ENCODE data around the gene C10orf143. TPM values are rescaled to one million over a fixed set of nuclear protein-coding genes. Genes with fewer than 3 reads are reported as not detected.
A peak's percentile ranks its signal among the peaks of the same experiment; 100 is the strongest.

C10orf143 gene
- 3.6 and 3.7 TPM in 2 replicates for total RNA-seq
- long read RNA-seq, partial matches to known transcripts, result 1 of 5 reads
- long read RNA-seq, other reads (novel, unspliced or antisense), result 3 of 5 reads

DNA sequence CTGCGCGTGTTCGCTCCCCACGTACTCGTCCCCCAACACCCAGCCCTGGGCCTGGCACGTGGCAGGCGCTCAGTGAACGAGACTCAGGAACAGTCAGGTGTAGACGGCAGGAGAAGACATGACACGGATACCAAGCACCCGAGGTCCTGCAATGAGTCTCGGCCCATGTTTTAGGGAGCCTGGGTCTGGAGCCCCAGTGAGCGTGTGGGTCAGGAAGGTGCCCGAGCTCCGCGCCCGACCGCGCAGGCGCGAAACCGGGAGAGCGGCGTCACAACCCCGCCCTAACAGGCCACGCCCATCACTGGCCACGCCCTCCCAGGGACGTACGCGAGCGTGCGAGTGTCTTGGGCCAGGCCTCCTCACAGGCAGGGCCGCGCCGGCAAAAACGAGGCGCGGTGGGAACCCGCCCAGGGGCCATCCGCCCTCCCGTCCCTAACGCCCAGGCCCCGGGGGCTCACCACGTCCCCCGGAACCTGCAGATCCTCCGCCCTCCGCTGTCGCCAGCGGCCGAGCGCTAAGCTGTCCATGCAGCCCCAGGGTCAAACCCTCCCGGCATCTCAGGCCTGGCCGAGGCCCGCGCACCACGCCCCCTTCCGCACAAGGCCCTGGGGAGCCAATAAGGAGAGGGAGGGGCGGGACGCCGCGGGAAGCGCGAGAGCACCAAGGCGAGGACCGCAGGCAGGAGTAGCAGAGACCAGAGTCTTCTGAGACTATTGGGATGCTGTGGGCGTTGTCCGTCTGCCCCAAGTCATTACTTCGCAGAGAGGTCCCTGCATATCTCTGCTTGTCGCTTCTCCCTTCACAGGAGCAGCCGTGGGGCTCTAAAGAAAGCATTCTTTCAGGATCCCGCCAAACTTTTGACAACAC lies at the start of gene C10orf143:
C10orf143 (minus strand) TSS at position 585 of the 867 bp plus-strand sequence; CDS start at position 527, 58 bp downstream.
- no peaks in the 10 kb centered on the region for H3K36me3 Mint-ChIP-seq (ENCODE audit: insufficient read depth)
- TF ChIP-seq, protein P1, sequence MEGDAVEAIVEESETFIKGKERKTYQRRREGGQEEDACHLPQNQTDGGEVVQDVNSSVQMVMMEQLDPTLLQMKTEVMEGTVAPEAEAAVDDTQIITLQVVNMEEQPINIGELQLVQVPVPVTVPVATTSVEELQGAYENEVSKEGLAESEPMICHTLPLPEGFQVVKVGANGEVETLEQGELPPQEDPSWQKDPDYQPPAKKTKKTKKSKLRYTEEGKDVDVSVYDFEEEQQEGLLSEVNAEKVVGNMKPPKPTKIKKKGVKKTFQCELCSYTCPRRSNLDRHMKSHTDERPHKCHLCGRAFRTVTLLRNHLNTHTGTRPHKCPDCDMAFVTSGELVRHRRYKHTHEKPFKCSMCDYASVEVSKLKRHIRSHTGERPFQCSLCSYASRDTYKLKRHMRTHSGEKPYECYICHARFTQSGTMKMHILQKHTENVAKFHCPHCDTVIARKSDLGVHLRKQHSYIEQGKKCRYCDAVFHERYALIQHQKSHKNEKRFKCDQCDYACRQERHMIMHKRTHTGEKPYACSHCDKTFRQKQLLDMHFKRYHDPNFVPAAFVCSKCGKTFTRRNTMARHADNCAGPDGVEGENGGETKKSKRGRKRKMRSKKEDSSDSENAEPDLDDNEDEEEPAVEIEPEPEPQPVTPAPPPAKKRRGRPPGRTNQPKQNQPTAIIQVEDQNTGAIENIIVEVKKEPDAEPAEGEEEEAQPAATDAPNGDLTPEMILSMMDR (IDR thresholded peaks at IDR 0.05; ENCODE audit: unreplicated experiment), result no peak
- peak within 1 kb of the TSS; percentile 98 for H3K4me3 Mint-ChIP-seq (ENCODE audit: low read depth)
- DNase-seq (ENCODE audit: low spot score, unreplicated experiment), result peak; percentile 96
- H3K27ac Mint-ChIP-seq, result peak within 1 kb of the TSS; percentile 98
- H3K9me3 Mint-ChIP-seq (ENCODE audit: low read depth), result no peaks in the 10 kb centered on the region
- peaks cover 15% of the 10 kb centered on the region for H3K27me3 Mint-ChIP-seq
- peaks cover 7% of the 10 kb centered on the region for H3K4me1 Mint-ChIP-seq (ENCODE audit: low read depth)

DNA sequence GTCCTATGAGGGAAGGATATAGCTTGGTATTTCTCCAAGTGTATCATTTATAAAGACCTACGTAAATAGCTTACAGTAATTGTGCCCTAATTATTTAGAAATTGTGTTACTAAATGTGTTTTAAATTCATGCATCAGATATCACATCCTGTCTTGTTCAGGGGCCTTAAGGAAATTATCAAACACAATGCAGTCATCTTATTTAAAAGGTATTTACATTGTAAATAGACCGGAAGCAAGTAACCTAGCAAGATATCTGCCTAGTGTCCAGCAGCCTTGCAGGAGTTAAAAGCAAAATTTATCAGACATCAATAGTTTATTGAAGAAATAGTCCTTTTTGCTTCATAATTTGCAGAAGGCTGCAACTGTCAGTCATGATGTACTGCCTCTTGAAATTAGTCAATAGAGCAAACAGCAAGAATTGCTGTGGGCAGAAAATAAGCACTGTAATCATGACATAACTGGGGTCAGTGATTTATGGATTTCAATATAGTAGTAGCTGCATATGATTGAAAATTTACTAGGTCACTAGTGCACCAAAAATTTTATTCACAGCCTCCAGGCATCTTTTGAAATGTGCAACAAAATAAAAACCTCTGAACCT lies 48.7 kb upstream of the C10orf143 start:
- Mint-ChIP-seq H3K27ac (no peak overlapping the region), H3K4me1 (ENCODE audit: low read depth) (peaks cover 2% of the 10 kb centered on the region), H3K4me3 (ENCODE audit: low read depth) (no peak overlapping the region), H3K36me3 (ENCODE audit: insufficient read depth) (peaks cover 16% of the 10 kb centered on the region), H3K9me3 (ENCODE audit: low read depth) (no peaks in the 10 kb centered on the region), H3K27me3 (no peaks in the 10 kb centered on the region)
- DNase-seq (ENCODE audit: low spot score, unreplicated experiment), result no peak
- TF ChIP-seq, protein P1 (IDR thresholded peaks at IDR 0.05; ENCODE audit: unreplicated experiment), result no peak

DNA sequence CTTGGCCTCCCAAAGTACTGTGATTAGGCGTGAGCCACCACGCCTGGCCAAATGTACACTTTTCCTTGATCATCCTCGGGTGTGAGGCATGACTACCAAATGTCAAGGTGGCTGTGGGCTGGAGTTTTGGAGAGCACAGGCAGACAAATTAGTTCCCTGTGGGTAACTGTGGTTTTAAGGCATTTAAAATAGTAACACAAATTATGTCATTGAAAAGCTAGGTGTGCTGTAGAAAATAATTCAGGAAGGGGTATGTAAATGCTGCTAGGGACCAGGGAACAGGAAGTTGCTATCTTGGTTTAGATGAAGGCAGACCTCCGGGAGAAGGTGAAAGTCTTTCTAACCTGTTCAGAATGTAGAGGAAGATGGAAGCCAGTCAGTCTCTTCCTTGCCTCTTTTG lies 35.4 kb upstream of the C10orf143 start:
- TF ChIP-seq, protein P1 (IDR thresholded peaks at IDR 0.05; ENCODE audit: unreplicated experiment), result no peak
- Mint-ChIP-seq H3K4me3 (ENCODE audit: low read depth) (no peak overlapping the region), H3K27me3 (no peaks in the 10 kb centered on the region), H3K4me1 (ENCODE audit: low read depth) (no peaks in the 10 kb centered on the region), H3K27ac (no peak overlapping the region), H3K9me3 (ENCODE audit: low read depth) (no peaks in the 10 kb centered on the region), H3K36me3 (ENCODE audit: insufficient read depth) (peaks cover 20% of the 10 kb centered on the region)
- no peak for DNase-seq (ENCODE audit: low spot score, unreplicated experiment)

DNA sequence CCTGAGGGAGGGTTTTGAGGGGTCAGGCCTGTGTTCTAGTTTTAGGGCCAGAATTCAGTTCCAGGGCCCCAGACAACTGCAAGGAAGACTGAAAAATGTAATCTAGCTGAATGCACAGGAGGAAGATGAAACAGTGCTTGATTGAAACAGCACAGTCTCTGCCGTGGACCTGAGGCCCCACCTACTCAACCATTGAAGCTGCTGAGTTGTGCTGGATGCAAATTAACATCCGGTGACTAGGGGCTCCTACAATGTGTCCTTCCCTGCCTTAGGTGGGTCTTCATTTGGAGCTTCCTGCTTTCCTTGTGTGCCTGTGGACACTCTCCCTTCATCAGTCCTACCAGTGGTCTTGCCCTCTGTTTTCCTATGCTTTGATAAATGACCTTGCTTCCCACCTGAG lies 31.2 kb upstream of the C10orf143 start:
- TF ChIP-seq, protein P1 (IDR thresholded peaks at IDR 0.05; ENCODE audit: unreplicated experiment), result no peak
- H3K27ac Mint-ChIP-seq, result no peak overlapping the region
- H3K4me1 Mint-ChIP-seq (ENCODE audit: low read depth), result peaks cover 16% of the 10 kb centered on the region

DNA sequence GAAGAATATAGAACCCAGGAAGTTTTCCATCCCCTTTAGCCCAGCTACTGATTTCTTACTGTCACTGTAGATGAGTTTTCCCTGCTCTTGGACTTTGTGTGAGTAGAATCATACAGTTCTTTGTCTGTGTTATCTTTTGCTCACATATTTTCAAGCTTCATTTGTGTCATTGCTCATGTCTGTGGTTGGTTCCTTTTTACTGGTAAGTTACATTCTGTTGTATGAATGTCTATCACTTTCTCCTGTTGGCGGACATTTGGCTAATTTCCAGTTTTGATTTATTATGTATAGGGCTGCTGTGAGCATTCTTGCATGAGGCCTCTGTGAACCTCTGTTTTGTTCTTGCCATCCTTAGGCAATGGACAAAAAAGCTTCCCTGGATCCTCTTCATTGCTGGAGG lies 30.8 kb upstream of the C10orf143 start:
- H3K36me3 Mint-ChIP-seq (ENCODE audit: insufficient read depth), result peaks cover 13% of the 10 kb centered on the region
- H3K9me3 Mint-ChIP-seq (ENCODE audit: low read depth), result no peaks in the 10 kb centered on the region
- no peak overlapping the region for H3K27ac Mint-ChIP-seq
- H3K4me1 Mint-ChIP-seq (ENCODE audit: low read depth), result peaks cover 16% of the 10 kb centered on the region
- TF ChIP-seq, protein P1 (IDR thresholded peaks at IDR 0.05; ENCODE audit: unreplicated experiment), result no peak
- DNase-seq (ENCODE audit: low spot score, unreplicated experiment), result no peak
- no peaks in the 10 kb centered on the region for H3K27me3 Mint-ChIP-seq
- no peak overlapping the region for H3K4me3 Mint-ChIP-seq (ENCODE audit: low read depth)

More for the DNA sequence above, 31.2 kb upstream of the C10orf143 start:
- Mint-ChIP-seq H3K36me3 (ENCODE audit: insufficient read depth) (peaks cover 13% of the 10 kb centered on the region), H3K4me3 (ENCODE audit: low read depth) (no peak overlapping the region), H3K9me3 (ENCODE audit: low read depth) (no peaks in the 10 kb centered on the region), H3K27me3 (no peaks in the 10 kb centered on the region)
- no peak for DNase-seq (ENCODE audit: low spot score, unreplicated experiment)

Measured in progenitor cell of endocrine pancreas (in vitro differentiated cells).